Measurements from ENCODE around the gene ARRB2. TPM values are rescaled to one million over a fixed set of nuclear protein-coding genes. Genes with fewer than 3 reads are reported as not detected.

Gene ARRB2
- total and polyA plus RNA-seq, 2 of the 8 experiments (the other 6 are each of a cell fraction or from before 2014, with no cell fraction given) = 72.4 to 101 TPM

GRCh38 chr17:4743898-4744297 lies 33.5 kb downstream of the ARRB2 start:
- H3K14ac ChIP-seq (ENCODE audit: insufficient read length) = no peak overlapping the region
- H3K27me3 ChIP-seq (replicated peaks in 1 of 4; ENCODE audit: control insufficient read depth in 3 of 4, extremely low read depth in 1 of 4, insufficient read depth in 3 of 4, low read length in 3 of 4) = peaks cover 20 to 45% (median 34%) of the 10 kb centered on the region in 4 experiments
- H3K4me3 ChIP-seq (ENCODE audit: extremely low read depth in 1 of 4, insufficient read depth in 2 of 4, low read depth in 3 of 4, low read length in 4 of 4) = no peak overlapping the region
- no peak overlapping the region for H3K27ac ChIP-seq (ENCODE audit: low read depth, low read length)
- H2BK15ac ChIP-seq (ENCODE audit: low read length) = no peak overlapping the region
- no peaks in the 10 kb centered on the region; a peak in 1 of 8 replicates for H3K36me3 ChIP-seq (ENCODE audit: control insufficient read depth in 2 of 4, insufficient read depth in 4 of 4, low read length in 3 of 4)
- CTCF ChIA-PET (ENCODE audit: partially characterized antibody) = interaction anchor here (0.6 to 3.1 kb wide), 7 partner anchors 11 to 218 kb away, joined by 3 to 14 read pairs (median 3); partner anchors contain the start of gene MED11
- H3K23ac ChIP-seq (ENCODE audit: insufficient read length) = no peak overlapping the region
- H2AK5ac ChIP-seq (ENCODE audit: low read depth, low read length) = 0 out of 2 replicates have a peak overlapping the region, but pooled peaks have one; percentile 24
- FAIRE-seq = no peak
- peaks cover 16% of the 10 kb centered on the region; the same call in 1 of the 2 replicates for H3K23me2 ChIP-seq (ENCODE audit: low read depth, low read length)
- H3K9ac ChIP-seq (replicated peaks in 1 of 4; ENCODE audit: extremely low read depth in 1 of 4, low read depth in 3 of 4, low read length in 3 of 4) = no peak overlapping the region
- H2BK12ac ChIP-seq (ENCODE audit: low read depth, low read length) = no peak overlapping the region
- no peaks in the 10 kb centered on the region; a peak in 1 of 4 replicates for H3K9me3 ChIP-seq (ENCODE audit: insufficient read depth in 2 of 2, low read depth in 1 of 2, low read length in 1 of 2)
- no peak overlapping the region for H3K18ac ChIP-seq (ENCODE audit: extremely low read depth, low read length)
- H2AFZ ChIP-seq (ENCODE audit: low read length) = no peak overlapping the region
- no peaks in the 10 kb centered on the region for H3K79me2 ChIP-seq (ENCODE audit: control insufficient read depth in 1 of 2, insufficient read depth in 2 of 2, low read length in 2 of 2)
- DNase-seq (ENCODE audit: low read depth in 1 of 2, low spot score in 2 of 2) = no peak
- no peak overlapping the region for H4K91ac ChIP-seq (replicated peaks; ENCODE audit: insufficient read length, low read length)
- no peak overlapping the region for H2BK20ac ChIP-seq (ENCODE audit: low read length)
- H3K4ac ChIP-seq (replicated peaks; ENCODE audit: insufficient read length, low read depth, low read length) = no peak overlapping the region
- peaks cover 0 to 4% (median 3%) of the 10 kb centered on the region in 4 experiments; a peak in 5 of 7 replicates for H3K4me1 ChIP-seq (replicated peaks in 1 of 4; ENCODE audit: control insufficient read depth in 3 of 4, insufficient read depth in 4 of 4, low read length in 3 of 4)
- no peak overlapping the region for H2BK5ac ChIP-seq (ENCODE audit: low read depth, low read length)
- no peak overlapping the region for H4K8ac ChIP-seq (ENCODE audit: extremely low read depth, insufficient read depth, low read length)
- no peak overlapping the region for H3K56ac ChIP-seq (replicated peaks; ENCODE audit: insufficient read length, low read depth, low read length)
- no peaks in the 10 kb centered on the region for H3K79me1 ChIP-seq (ENCODE audit: low read depth, low read length)
- no peak overlapping the region for H2BK120ac ChIP-seq (replicated peaks; ENCODE audit: low read depth, low read length)
- WGBS, 2 experiments (ENCODE audit: extremely low coverage in 1 of 2, insufficient coverage in 1 of 2, insufficient read length in 1 of 2, insufficient replicate concordance in 2 of 2, low coverage in 1 of 2, low lambda C conversion rate in 2 of 2, missing lambda C conversion rate in 1 of 2) = 90% methylated on average over 9 of the region's 9 CpGs; no CpG with 5 or more reads in 1 of the 2 experiments
- POLR2A ChIA-PET (ENCODE audit: partially characterized antibody) = interaction anchor here (1.0 to 1.5 kb wide), 2 partner anchors 9 to 37 kb away, joined by 3 read pairs; no protein-coding TSS in a partner anchor
- H3K4me2 ChIP-seq (ENCODE audit: insufficient read depth in 1 of 2, low read depth in 2 of 2, low read length in 2 of 2) = no peak overlapping the region
- H4K5ac ChIP-seq (ENCODE audit: insufficient read length, low read depth, low read length) = no peak overlapping the region
- H4K20me1 ChIP-seq (replicated peaks in 1 of 2; ENCODE audit: control insufficient read depth in 1 of 2, insufficient read depth in 2 of 2, low read length in 2 of 2) = no peaks in the 10 kb centered on the region
- TF ChIP-seq, protein P1, sequence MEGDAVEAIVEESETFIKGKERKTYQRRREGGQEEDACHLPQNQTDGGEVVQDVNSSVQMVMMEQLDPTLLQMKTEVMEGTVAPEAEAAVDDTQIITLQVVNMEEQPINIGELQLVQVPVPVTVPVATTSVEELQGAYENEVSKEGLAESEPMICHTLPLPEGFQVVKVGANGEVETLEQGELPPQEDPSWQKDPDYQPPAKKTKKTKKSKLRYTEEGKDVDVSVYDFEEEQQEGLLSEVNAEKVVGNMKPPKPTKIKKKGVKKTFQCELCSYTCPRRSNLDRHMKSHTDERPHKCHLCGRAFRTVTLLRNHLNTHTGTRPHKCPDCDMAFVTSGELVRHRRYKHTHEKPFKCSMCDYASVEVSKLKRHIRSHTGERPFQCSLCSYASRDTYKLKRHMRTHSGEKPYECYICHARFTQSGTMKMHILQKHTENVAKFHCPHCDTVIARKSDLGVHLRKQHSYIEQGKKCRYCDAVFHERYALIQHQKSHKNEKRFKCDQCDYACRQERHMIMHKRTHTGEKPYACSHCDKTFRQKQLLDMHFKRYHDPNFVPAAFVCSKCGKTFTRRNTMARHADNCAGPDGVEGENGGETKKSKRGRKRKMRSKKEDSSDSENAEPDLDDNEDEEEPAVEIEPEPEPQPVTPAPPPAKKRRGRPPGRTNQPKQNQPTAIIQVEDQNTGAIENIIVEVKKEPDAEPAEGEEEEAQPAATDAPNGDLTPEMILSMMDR (IDR thresholded peaks at IDR 0.05; ENCODE audit: control extremely low read depth in 1 of 3, insufficient read depth in 1 of 3, low read depth in 1 of 3, low read length in 3 of 3) = no peak
- TF ChIP-seq GABPA (IDR thresholded peaks at IDR 0.05; ENCODE audit: borderline replicate concordance, insufficient read depth, low read length) (no peak), BCL11A (IDR thresholded peaks at IDR 0.05; ENCODE audit: low read depth in 2 of 2, low read length in 2 of 2) (no peak), NRF1 (IDR thresholded peaks at IDR 0.05; ENCODE audit: low read depth, low read length) (no peak), GTF2F1 (IDR thresholded peaks at IDR 0.05; ENCODE audit: borderline replicate concordance, low read depth, low read length) (no peak), SP1 (IDR thresholded peaks at IDR 0.05; ENCODE audit: low read depth, low read length) (no peak), HDAC6 (IDR thresholded peaks at IDR 0.05; ENCODE audit: low read depth, low read length) (no peak), RNF2 (IDR thresholded peaks at IDR 0.05; ENCODE audit: borderline replicate concordance, low read depth, low read length, missing control alignments, poor library complexity, severe bottlenecking) (no peak), RXRA (IDR thresholded peaks at IDR 0.05; ENCODE audit: insufficient read depth, low read depth, low read length) (no peak), MAX (IDR thresholded peaks at IDR 0.05) (no peak)

Data from H1 (cell line).